GM12872 (cell line): ENCODE measurements around the gene ARHGEF33.

Experiments
- TF ChIP-seq, protein P1 (sequence below): IDR thresholded peaks from 3 replicates; pipeline ENCODE4 v1.5.1; 2011; ENCODE audit warnings: low read depth, mild to moderate bottlenecking, low read length, moderate library complexity; ENCODE audit not compliant: insufficient read depth

The ARHGEF33 gene

DNA sequence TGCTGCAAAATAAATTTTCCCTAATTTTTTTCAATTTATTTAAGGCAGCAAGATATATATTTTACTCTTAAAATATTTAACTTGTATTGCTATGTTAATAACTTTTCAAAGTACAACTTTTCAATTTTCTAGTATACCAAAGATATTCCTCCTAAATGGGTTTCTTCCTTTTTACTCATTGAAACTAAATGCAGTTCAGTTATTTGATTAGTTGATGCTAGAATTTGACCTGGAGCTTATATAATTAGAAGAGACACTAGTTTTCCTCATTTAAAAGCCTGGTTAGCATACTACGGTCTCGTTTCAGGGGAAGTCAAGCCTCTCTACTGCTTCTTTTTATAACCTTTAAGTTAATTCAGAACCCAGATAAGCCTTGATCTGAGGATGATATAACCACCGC is at the start of gene ARHGEF33:
Gene ARHGEF33 (plus strand): TSS at position 301 of the 400 bp plus-strand sequence. CDS start 29,573 bp downstream, outside the sequence.
- TF ChIP-seq, protein P1, sequence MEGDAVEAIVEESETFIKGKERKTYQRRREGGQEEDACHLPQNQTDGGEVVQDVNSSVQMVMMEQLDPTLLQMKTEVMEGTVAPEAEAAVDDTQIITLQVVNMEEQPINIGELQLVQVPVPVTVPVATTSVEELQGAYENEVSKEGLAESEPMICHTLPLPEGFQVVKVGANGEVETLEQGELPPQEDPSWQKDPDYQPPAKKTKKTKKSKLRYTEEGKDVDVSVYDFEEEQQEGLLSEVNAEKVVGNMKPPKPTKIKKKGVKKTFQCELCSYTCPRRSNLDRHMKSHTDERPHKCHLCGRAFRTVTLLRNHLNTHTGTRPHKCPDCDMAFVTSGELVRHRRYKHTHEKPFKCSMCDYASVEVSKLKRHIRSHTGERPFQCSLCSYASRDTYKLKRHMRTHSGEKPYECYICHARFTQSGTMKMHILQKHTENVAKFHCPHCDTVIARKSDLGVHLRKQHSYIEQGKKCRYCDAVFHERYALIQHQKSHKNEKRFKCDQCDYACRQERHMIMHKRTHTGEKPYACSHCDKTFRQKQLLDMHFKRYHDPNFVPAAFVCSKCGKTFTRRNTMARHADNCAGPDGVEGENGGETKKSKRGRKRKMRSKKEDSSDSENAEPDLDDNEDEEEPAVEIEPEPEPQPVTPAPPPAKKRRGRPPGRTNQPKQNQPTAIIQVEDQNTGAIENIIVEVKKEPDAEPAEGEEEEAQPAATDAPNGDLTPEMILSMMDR: no peak

DNA sequence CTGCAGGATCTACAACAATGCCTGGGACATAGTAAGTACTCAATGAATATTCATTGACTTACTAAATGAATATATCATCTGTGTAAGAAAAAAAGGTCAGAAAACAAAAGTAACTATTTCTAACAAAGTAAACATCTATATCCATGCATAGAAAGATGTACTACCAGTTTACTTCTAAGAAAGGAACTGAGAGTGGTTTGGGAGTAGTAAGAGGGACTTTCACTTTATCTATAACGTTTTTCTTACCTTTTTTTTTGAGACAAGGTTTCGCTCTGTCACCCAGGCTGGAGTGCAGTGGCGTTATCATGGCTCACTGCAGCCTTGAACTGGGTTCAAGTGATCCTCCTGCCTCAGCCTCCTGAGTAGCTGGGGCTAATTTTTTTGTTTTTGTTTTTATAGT is 39.6 kb upstream of the ARHGEF33 start:
- TF ChIP-seq, protein P1: no peak

DNA sequence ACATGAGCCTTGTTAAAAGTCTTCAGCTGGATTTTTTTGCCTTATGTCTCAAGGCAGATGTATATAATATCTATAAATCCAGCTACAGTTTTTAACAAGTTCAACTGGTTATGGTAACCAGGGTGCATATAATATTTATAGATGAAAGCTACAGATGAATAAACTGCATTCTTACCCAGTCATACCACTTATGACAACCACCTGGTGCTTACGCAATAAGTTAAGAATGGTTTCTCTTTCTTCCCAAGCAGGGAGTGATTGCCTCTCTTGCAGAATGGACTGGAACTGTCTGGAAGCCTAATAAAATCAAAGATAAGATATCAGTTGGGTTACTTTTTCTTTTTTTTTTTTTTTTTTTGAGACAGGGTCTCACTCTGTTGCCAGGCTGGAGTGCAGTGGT is 33.5 kb upstream of the ARHGEF33 start:
- TF ChIP-seq, protein P1: no peak

DNA sequence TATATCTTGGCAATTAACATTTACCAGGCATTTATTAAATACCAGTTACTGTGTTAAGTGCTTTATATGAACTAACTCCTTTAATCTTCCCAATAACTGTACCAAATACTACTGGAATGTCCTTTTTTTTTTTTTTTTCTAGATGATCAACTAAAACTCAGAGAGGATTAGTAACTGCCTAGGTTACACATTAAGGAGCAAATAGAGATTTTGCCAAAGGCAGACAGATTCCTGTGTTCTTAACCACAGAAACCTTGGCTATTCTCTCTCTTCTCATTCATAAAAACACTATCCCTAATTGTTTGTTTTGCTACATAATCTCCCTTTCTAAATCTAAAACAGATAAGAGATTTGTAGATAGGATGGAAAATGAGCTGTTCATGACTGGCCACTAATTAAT is 27.2 kb upstream of the ARHGEF33 start:
- TF ChIP-seq, protein P1: no peak

DNA sequence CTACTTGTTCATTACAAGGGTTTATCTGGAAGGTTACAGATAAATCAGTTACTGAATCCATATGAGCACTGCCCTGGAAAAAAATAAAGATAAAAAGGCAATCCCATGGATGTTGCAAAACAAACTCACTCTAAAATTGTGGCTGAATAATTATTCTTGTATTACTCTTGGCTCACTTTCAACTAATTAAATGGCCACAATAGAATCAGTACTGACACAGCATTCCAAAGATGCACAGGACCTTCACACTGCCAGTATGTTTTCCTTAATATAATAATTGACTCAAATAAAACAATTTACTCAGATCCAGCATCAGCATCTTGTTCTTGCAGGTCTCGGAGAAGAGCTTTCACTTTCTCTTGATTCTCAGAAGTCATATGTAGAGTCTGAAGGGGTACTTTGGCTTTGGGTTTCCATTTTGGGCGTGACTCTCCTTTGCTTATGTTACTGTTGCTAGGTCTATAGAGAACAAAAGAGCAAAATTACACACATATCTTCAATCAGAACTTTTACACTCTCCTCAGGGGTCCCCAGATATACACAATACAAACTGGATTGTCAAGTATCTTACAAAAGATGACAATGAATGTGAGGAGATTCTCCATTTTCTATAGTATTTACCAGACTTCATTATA is 26.5 kb upstream of the ARHGEF33 start:
- TF ChIP-seq, protein P1: no peak

DNA sequence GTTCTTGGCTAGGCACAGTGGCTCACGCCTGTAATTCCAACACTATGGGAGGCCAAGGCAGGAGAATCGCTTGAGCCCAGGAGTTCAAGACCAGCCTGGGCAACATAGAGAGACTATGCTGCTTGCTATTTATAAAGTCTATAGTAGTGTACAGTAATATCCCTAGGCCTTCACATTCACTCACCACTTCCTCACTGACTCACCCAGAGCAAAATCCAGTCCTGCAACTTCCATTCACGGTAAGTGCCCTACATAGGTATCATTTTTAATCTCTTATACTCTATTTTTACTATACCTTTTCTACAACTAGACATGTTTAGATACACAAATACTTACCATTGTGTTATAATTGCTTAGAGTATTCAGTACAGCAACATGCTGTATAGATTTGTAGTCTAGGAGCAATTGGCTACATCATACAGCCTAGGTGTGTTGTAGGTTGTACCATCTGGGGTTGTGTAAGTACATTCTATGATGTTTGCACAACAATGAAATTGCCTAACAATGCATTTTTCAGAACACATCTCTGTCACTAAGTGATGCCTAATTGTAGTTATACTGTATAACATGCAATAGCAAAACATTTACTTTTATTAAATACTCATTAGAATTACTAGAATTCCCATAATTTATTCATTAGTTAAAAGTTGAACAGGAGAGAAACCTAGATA is 22.8 kb upstream of the ARHGEF33 start:
- TF ChIP-seq, protein P1: no peak

DNA sequence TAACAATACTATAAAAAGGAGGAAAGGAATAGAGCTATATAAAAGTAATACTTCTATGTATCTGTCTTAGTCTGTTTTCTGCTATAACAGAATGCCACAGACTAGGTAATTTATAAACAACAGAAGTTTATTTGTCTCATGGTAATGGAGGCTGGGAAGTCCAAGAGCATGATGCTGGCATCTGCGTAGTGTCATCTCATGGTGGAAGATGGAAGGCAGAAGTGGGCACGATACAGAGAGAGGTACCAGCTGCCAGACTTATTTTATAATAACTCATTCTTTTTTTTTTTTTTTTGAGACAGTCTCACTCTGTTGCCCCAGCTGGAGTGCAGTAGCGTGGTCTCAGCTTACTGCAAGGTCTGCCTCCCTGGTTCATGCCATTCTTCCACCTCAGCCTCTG is 18.2 kb upstream of the ARHGEF33 start:
- TF ChIP-seq, protein P1: no peak
